ENCODE data around the gene ZFP90. TPM values are rescaled to one million over a fixed set of nuclear protein-coding genes. Genes with fewer than 3 reads are reported as not detected.
A peak's percentile ranks its signal among the peaks of the same experiment; 100 is the strongest.

Gene ZFP90
- total RNA-seq, 1 experiment from 2014 or later = 30.4 TPM

DNA sequence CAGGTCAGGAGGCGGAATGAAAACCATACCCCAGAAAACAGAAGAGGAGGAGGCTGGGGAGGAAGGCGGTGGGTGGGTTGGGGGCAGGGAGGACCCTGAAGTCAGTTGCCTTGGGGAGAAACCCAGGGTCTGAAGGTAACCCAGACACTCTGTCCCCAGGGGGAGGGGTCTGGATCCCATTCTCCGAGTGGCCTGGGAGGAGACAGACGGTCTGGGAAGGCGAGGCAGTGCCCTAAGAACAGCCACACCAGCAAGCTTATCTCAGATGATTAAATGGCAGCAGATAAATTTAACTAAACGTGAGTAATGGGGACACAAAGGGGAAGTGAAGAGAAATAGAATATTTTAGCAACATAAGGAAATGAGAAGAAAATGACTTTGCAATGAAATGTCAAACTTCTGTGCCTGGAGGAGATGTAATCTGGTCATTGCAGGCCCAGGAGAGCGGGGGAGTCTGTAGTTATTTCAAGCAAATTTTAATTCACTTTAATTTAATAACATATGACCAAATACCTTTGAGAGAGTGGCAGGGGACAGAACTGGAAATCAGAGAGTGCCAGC lies 21.4 kb upstream of the ZFP90 start:
- H3K9me3 Mint-ChIP-seq (ENCODE audit: low read depth, unreplicated experiment) = no peaks in the 10 kb centered on the region
- no peak overlapping the region for H3K27ac Mint-ChIP-seq (ENCODE audit: unreplicated experiment)
- H3K36me3 Mint-ChIP-seq (ENCODE audit: insufficient read depth, unreplicated experiment) = peaks cover 7% of the 10 kb centered on the region
- intact Hi-C loops (cut with micrococcal nuclease; ENCODE audit: unreplicated experiment) = loop anchor here (10.0 kb wide), 1 partner anchor 73 kb away; the partner anchor contains the start of gene SMPD3
- peaks cover 11% of the 10 kb centered on the region for H3K4me1 Mint-ChIP-seq (ENCODE audit: low read depth, unreplicated experiment)
- TF ChIP-seq, protein P1, sequence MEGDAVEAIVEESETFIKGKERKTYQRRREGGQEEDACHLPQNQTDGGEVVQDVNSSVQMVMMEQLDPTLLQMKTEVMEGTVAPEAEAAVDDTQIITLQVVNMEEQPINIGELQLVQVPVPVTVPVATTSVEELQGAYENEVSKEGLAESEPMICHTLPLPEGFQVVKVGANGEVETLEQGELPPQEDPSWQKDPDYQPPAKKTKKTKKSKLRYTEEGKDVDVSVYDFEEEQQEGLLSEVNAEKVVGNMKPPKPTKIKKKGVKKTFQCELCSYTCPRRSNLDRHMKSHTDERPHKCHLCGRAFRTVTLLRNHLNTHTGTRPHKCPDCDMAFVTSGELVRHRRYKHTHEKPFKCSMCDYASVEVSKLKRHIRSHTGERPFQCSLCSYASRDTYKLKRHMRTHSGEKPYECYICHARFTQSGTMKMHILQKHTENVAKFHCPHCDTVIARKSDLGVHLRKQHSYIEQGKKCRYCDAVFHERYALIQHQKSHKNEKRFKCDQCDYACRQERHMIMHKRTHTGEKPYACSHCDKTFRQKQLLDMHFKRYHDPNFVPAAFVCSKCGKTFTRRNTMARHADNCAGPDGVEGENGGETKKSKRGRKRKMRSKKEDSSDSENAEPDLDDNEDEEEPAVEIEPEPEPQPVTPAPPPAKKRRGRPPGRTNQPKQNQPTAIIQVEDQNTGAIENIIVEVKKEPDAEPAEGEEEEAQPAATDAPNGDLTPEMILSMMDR (IDR thresholded peaks at IDR 0.05; ENCODE audit: unreplicated experiment) = no peak
- peaks cover 12% of the 10 kb centered on the region for H3K27me3 Mint-ChIP-seq (ENCODE audit: unreplicated experiment)
- CTCF ChIA-PET = no interaction called here
- DNase-seq = no peak
- BruUV-seq (replicated peaks) = no TSS peak
- no peak overlapping the region for H3K4me3 Mint-ChIP-seq (ENCODE audit: low read depth, unreplicated experiment)

DNA sequence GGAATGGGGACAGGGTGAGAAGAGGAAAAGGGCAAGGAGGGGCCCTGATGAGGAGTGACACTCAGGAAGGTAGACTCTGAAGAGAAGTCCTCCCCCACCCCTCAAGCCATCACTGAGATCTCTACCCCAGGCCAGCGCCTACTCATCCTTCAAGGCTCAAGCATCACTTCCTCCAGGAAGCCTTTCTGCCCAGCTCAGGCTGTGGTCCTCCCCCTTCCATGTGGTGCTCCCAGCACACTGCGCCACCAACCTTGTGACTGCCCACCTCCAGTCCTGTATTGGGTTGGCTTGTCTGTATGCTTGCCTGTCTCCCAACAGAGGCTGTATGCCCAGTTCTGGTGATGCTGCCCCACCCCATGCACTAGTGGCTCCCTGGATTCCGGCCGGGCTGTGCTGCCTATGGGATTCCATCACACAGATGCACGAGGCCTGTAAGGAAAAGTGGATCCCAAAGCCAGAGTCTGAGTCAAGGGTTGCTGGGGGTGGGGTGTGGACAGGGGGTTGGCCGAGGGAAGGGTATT lies 19.8 kb upstream of the ZFP90 start:
- CTCF ChIA-PET = interaction anchor here (0.7 kb wide), 1 partner anchor 85 kb away, joined by 3 read pairs; no protein-coding TSS in a partner anchor
- peaks cover 12% of the 10 kb centered on the region for H3K27me3 Mint-ChIP-seq (ENCODE audit: unreplicated experiment)
- peaks cover 11% of the 10 kb centered on the region for H3K4me1 Mint-ChIP-seq (ENCODE audit: low read depth, unreplicated experiment)
- BruUV-seq (replicated peaks) = no TSS peak
- H3K27ac Mint-ChIP-seq (ENCODE audit: unreplicated experiment) = no peak overlapping the region
- no peak overlapping the region for H3K4me3 Mint-ChIP-seq (ENCODE audit: low read depth, unreplicated experiment)
- H3K36me3 Mint-ChIP-seq (ENCODE audit: insufficient read depth, unreplicated experiment) = peaks cover 7% of the 10 kb centered on the region
- no peak for DNase-seq
- H3K9me3 Mint-ChIP-seq (ENCODE audit: low read depth, unreplicated experiment) = peaks cover 2% of the 10 kb centered on the region
- TF ChIP-seq, protein P1 (IDR thresholded peaks at IDR 0.05; ENCODE audit: unreplicated experiment) = no peak
- intact Hi-C loops (cut with micrococcal nuclease; ENCODE audit: unreplicated experiment) = loop anchor here (10.0 kb wide), 1 partner anchor 74 kb away; the partner anchor contains the start of gene SMPD3

DNA sequence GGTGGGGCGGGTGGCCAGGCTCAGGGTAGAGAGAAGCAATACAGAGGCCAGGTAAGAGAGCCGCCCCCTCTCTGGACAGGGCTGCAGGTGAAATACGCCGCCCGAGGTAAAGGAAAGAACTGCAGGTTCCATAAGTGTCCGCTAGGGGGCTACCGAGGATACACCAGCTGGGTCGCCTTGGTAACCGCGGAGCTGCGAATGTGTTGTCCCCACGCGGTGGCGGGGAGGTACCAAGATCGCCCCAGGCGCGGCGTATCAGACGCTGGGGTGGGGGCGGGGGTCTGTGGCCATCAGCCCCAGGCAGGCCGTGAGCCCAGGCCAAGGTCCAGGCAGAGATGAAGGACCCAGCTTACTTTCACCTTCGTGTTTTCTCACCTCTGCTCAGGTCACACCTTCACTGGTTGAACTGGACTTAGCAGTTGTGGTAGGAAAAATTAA lies 18.4 kb upstream of the ZFP90 start:
- Mint-ChIP-seq H3K27me3 (ENCODE audit: unreplicated experiment) (peaks cover 8% of the 10 kb centered on the region), H3K9me3 (ENCODE audit: low read depth, unreplicated experiment) (peaks cover 2% of the 10 kb centered on the region), H3K4me1 (ENCODE audit: low read depth, unreplicated experiment) (peaks cover 11% of the 10 kb centered on the region), H3K36me3 (ENCODE audit: insufficient read depth, unreplicated experiment) (peaks cover 7% of the 10 kb centered on the region), H3K27ac (ENCODE audit: unreplicated experiment) (no peak overlapping the region), H3K4me3 (ENCODE audit: low read depth, unreplicated experiment) (peak overlapping the region; percentile 47)
- BruUV-seq (replicated peaks) = no TSS peak
- TF ChIP-seq, protein P1 (IDR thresholded peaks at IDR 0.05; ENCODE audit: unreplicated experiment) = peak; percentile 100
- CTCF ChIA-PET = interaction anchor here (0.7 to 2.4 kb wide), 12 partner anchors 8 to 134 kb away, joined by 3 to 11 read pairs (median 4); partner anchors contain the start of gene SMPD3
- intact Hi-C loops (cut with micrococcal nuclease; ENCODE audit: unreplicated experiment) = loop anchor here (5.0 to 10.0 kb wide), 3 partner anchors 123 to 604 kb away; no protein-coding TSS in a partner anchor
- DNase-seq = peak; percentile 96

DNA sequence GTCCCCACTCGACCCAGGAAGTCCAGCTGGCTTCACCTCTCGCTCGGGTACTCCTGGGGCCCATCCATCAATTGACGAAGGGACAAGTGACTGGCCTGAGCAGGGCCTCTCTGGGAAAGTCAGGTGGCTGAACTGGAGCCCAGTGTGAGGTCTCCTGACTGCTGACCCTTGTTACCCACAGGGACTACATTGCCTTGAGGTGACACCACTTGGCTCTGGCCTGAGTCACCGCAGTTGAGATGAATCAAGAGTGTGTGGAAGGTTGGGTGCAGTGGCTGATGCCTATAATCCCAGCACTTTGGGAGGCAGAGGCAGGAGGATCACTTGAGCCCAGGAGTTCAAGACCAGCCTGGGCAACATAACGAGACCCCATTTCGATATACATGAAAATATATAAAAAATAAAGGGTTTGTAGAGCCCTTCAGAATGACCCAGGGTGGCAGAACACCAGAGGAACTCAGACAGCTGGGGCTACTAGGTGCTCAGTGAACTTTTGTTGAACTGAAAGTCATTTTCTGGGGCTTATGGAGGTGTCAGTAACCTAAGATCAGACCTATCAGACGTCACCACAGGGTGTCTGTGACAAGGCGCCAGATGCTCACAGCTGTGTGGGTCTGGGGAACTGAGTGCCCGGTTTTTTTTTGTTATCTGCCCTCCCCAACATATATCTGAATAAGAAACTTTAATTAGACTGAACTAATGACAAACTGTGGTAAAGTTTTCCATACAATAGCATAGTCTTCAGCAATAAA lies 14.8 kb upstream of the ZFP90 start:
- Mint-ChIP-seq H3K36me3 (ENCODE audit: insufficient read depth, unreplicated experiment) (peaks cover 14% of the 10 kb centered on the region), H3K4me1 (ENCODE audit: low read depth, unreplicated experiment) (peaks cover 20% of the 10 kb centered on the region), H3K27me3 (ENCODE audit: unreplicated experiment) (no peaks in the 10 kb centered on the region), H3K4me3 (ENCODE audit: low read depth, unreplicated experiment) (no peak overlapping the region), H3K27ac (ENCODE audit: unreplicated experiment) (no peak overlapping the region), H3K9me3 (ENCODE audit: low read depth, unreplicated experiment) (peaks cover 2% of the 10 kb centered on the region)
- CTCF ChIA-PET = no interaction called here
- TF ChIP-seq, protein P1 (IDR thresholded peaks at IDR 0.05; ENCODE audit: unreplicated experiment) = no peak
- intact Hi-C loops (cut with micrococcal nuclease; ENCODE audit: unreplicated experiment) = loop anchor here (5.0 to 10.0 kb wide), 3 partner anchors 127 to 601 kb away; no protein-coding TSS in a partner anchor
- BruUV-seq (replicated peaks) = no TSS peak
- no peak for DNase-seq

Data from Calu3 (cell line).